ENCODE measurements around the gene RAD51.

Gene RAD51

DNA sequence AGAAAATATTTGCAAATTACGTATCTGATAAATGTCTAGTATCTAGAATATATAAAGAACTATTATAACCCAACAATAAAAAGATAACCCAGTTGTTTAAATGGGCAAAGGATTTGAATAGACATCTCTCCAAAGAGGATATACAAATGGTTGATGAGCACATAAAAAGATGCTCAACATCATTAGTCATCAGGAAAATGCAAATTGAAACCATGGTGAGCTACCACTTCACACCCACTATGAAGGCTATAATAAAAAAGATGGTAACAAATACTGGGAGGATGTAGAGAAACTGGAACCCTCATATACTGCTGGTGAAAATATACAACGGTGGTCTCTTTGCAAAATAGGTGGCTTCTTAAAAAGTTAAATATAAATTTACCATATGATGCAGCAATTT lies 28.0 kb downstream of the RAD51 start:
- no peak for DNase-seq

- DNase-seq: no peak
These were observed 28.9 kb downstream of the RAD51 start for GRCh38 chr15:40723919-40724318.

DNA sequence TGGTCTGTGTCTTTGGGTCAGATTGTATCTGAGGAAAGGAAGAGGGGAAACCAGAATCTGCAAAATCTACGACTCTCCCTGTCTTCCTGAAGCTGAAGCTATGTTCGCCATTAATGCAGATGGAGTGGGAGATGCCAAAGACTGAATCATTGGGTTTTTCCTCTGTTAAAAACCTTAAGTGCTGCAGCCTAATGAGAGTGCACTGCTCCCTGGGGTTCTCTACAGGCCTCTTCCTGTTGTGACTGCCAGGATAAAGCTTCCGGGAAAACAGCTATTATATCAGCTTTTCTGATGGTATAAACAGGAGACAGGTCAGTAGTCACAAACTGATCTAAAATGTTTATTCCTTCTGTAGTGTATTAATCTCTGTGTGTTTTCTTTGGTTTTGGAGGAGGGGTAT lies 36.1 kb downstream of the RAD51 start:
- no peak for DNase-seq

- no peak for DNase-seq
These were observed 41.6 kb downstream of the RAD51 start for GRCh38 chr15:40736575-40736974.

DNA sequence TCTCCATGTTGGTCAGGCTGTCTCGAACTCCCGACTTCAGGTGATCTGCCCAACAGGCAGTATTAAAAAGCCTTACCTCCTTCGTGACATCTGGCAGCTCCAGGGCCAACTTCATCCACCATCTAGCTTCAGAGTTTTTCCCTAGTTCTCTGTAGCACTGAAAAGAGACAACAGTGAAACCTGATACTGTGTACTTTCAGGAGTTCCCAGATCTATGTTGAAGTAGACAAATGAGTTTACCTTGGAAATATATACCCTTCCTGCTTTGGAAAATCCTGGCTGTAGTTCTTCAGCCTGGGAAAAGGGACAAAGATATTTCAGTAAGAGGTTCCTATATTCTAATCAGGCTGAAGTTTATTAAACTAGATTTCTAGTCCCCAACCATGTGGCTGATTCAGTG lies 42.1 kb downstream of the RAD51 start:
- no peak for DNase-seq

- no peak for DNase-seq
These were observed 44.1 kb downstream of the RAD51 start for GRCh38 chr15:40739047-40739446.

DNA sequence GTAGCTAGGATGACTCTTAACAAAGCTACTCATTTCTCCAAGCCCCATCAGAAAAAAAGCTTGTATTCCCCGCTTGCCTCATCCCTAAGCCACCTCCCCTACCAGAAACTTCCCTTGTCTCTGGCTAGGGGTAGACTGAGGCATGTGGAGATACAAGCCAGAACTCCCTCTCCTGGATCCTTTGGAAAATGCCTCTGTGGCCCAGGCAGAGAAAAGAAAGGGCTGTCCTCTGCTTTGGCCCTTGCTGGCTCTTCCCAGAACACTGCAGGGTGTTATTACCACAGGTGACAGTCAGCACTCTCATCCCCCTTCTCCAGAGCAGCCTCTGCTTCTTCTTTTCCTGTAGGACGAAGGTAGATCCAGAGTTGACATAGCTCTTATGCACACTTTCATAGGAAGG lies 44.9 kb downstream of the RAD51 start:
- DNase-seq: no peak

DNA sequence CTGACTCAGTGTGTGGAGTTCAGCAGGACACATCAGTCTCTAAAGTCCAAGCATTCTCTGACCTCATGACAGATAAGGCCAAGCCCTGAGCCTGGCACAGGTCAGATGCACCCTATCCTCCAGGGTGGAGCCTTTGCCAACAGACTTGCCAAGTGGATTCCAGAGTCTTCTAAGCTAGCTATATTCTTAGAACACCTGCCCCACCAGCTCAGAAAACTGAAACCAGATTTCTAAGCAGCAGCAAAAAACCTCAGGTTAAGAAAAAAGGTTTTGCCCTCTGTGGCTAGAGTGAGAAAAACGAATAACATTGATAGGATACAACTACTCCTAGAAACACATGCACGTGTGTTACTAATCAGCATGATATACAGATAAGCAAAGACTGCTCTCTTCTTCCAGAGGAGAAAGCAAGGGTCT lies 48.5 kb downstream of the RAD51 start:
- DNase-seq: no peak

- DNase-seq: peak; percentile 85
These were observed 49.2 kb downstream of the RAD51 start for GRCh38 chr15:40743921-40744814.

DNA sequence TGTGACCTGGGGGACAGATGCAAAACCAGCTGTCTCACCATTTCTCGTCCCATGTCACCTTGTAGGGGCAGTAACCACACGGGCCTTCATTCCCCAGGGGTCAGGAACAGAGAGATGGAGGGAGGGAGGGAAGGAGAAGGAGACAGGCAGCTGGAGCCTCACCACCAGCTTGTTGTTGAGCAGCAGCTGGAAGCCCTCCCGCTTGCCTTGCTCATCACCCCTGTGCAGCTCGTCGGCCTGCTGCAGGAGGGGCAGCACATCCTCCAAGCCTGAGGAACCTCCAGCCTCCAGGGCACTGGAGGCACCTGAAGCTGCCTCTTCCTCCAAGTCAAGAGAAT lies 49.8 kb downstream of the RAD51 start:
- DNase-seq: no peak

GRCh38 chr15:40746916-40747418 lies 52.0 kb downstream of the RAD51 start:
- DNase-seq: no peak

DNA sequence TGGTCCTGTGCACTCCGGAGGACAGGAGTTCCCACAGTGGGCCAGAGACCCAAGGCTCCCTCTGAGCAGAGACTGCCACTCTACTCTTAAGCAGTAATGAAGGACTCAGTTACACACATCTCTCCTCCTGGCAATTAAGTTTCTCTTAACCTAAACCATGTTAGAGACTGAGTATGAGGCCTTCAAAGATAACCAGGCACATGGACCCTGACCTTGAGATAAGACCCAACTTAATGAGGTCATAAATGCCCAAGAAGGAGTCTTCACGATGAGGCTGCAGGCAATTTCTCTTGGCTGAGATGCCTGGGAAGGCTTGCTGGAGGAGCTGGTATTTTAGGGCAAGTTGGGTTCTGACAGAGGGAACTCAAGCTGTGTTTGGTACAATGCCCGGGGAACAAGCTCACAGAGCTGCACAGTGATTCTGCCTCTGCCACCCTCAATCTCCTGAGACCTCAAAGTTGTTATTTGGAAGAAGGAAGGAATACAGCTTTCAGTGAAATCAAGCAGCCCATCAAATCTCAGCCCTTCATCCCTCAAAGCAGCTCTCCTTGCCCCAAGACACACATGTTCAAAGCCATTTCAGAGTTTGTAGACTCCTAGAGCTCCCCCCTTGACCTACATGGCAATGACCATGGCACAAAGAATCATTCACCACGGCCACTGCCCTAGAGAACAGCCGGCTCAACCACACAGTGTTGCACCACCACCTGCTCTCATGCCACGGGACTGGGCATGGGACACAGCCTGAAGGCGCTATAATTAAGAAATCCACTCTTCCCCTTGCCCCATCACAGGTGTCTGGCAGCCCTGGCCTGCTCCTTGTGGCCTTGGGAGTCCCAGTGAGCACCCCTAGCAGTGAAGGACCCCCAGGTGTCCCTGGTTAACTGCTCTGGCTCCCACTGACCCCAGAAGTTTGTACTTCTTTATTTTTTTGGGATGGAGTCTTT lies 53.0 kb downstream of the RAD51 start:
- no peak for DNase-seq

- no peak for DNase-seq
These were observed 54.2 kb downstream of the RAD51 start for GRCh38 chr15:40749151-40749630.

DNA sequence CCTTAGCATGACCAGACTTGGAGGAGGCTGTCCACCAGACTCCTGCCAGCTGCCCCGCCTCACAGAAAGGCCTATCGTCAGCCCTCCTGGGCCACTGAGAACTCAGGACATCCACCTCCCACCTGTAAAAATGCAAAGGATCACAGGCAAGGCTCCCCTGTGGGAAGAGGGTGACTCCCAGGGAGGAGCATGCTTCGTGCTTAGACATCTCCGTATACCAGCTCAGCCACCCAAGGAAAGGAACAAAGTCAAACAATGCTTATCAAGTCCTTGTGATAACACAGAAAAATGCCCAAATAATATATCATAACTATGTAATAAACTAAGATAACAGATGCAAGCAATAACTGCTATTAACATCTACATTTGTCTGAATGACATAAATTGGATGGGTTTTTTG lies 55.9 kb downstream of the RAD51 start:
- no peak for DNase-seq

GRCh38 chr15:40751745-40752144 lies 56.8 kb downstream of the RAD51 start:
- DNase-seq: no peak

GRCh38 chr15:40754574-40754882 lies 59.6 kb downstream of the RAD51 start:
- DNase-seq: peak; percentile 30

GRCh38 chr15:40754883-40755811 lies 60.2 kb downstream of the RAD51 start, which contains the start of gene RMDN3:
Gene RMDN3 (minus strand): TSS chr15:40755254. CDS start chr15:40754783, 471 bp downstream.
- DNase-seq: peak; percentile 93

GRCh38 chr15:40755812-40756208 lies 60.8 kb downstream of the RAD51 start:
- no peak for DNase-seq

GRCh38 chr15:40756938-40757337 lies 62.0 kb downstream of the RAD51 start:
- no peak for DNase-seq

GRCh38 chr15:40759961-40760360 lies 65.0 kb downstream of the RAD51 start:
- no peak for DNase-seq

GRCh38 chr15:40762919-40763800 lies 68.2 kb downstream of the RAD51 start:
- DNase-seq: peak; percentile 45
